GM12873 (cell line): ENCODE results near the gene SGPL1.

ENCODE experiments used
- TF ChIP-seq, protein P1 (sequence below): IDR thresholded peaks from 2 replicates; pipeline ENCODE4 v1.5.1; 2012; ENCODE audit warnings: low read depth, mild to moderate bottlenecking, moderate library complexity, low read length, control low read depth; ENCODE audit not compliant: insufficient read depth; ENCODE audit errors: missing control alignments

The SGPL1 gene

GRCh38 chr10:70906953-70907636 is 91.3 kb downstream of the SGPL1 start:
- TF ChIP-seq, protein P1, sequence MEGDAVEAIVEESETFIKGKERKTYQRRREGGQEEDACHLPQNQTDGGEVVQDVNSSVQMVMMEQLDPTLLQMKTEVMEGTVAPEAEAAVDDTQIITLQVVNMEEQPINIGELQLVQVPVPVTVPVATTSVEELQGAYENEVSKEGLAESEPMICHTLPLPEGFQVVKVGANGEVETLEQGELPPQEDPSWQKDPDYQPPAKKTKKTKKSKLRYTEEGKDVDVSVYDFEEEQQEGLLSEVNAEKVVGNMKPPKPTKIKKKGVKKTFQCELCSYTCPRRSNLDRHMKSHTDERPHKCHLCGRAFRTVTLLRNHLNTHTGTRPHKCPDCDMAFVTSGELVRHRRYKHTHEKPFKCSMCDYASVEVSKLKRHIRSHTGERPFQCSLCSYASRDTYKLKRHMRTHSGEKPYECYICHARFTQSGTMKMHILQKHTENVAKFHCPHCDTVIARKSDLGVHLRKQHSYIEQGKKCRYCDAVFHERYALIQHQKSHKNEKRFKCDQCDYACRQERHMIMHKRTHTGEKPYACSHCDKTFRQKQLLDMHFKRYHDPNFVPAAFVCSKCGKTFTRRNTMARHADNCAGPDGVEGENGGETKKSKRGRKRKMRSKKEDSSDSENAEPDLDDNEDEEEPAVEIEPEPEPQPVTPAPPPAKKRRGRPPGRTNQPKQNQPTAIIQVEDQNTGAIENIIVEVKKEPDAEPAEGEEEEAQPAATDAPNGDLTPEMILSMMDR = no peak

GRCh38 chr10:70907637-70908405 is 92.1 kb downstream of the SGPL1 start:
- TF ChIP-seq, protein P1 = no peak

DNA sequence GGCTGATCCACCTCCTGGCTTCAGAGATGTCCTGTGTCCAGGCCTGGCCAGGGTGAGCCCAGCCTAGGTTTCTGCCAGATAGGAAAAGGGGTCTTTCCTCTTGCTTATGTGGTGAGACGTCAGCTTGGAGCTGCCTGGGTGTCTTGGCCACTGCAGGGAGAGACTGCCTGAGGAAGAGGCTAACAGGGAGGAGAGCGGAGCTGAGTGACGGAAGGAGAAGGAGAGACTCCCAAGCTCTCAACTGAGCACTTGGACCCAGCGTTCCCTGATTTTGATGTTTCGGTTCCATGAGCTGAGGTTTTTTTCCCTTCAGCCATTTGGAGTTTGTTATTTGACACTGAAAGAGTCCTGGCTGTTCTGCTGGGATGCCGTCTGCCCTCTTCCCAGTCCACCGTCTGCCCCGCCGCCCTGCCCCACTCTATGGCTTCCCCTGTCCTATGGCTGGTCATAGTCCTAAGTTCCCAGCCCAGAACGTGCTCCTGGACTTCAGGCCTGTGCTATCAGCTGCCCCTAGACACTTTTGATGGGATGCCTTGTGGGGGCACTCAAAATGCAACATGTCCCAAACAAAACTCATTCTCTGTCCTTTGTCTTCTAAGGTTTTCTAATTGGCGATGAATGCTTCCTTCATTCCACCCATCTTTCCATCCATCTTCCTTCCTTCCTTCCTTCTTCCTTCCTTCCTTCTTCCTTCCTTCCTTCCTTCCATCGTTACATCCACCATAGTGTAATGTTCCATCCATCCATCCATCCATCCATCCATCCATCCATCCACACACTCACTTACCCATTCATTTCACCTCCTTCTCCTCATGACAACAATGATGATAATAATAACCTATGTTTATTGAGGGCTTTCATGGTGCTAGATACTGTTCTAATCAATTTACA is 92.9 kb downstream of the SGPL1 start:
- TF ChIP-seq, protein P1 = no peak

- TF ChIP-seq, protein P1 = no peak
Observed at GRCh38 chr10:70909326-70909935, 93.7 kb downstream of the SGPL1 start.

DNA sequence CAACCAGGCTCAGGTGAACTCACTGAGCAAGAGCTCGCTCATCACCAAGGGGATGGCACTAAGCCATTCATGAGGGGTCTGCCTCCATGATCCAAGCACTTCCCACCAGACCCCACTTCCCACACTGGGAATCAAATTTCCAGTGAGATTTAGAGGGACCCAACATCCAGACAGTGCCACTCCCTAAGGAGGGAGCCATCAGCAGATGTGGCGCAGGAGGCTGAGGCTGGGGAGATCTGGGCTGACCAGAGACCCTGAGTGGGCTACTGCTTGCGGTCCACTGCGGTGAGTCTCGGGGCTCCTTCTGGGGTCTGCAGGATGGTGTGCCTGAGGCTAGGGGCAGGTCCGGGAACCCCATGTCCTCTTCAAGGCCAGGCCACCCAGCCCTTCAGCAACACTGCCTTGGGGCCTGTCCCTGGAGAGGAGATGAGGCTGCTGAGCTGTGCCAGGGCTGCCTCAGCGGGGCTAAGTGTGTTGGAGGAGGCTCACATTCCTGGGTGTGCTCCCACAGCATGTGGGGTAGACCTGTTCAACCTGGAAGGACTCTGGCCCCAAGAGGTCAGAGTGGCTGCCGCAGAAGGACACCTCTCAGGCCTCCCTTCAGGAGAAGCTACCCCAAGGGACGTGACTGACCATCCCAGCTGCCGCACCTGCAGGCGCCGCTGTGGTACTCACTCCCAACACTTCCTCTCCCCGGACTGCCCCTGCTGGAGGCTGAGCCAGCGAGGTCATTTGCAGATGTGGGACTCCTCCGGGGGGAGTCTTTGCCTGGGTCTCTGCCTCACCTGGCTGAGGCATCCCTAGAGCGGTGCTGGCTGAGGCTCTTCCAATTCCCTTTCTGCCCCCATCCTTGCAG is 95.0 kb downstream of the SGPL1 start:
- TF ChIP-seq, protein P1 = no peak

DNA sequence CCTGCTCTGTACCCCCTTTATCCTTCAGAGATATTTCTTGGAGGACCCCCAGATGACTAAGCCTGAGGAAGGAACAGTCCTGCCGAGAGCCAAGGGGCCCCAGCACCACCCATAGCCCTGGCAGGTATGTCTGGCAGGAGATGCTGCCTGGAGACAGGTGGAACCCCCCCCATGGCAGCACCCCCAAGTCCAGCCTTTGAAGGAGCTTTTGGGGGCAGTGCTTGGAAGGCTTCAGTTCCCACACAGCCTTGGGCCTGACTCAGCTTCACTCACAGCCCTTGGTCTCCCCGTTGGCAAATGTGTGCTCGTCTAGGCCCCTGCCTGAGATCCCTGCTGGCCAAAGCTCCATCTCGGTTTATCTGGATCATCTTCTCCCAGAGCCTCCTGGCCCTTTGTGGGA is 95.6 kb downstream of the SGPL1 start:
- TF ChIP-seq, protein P1 = no peak
